K562 (cell line): ENCODE measurements around the gene PAQR4. TPM values are rescaled to one million over a fixed set of nuclear protein-coding genes. Genes with fewer than 3 reads are reported as not detected.
A peak's percentile ranks its signal among the peaks of the same experiment; 100 is the strongest.

ENCODE experiments used
- ARHGAP35 ChIP-seq: fragments of 450-650 bp; IDR thresholded peaks from 2 replicates; pipeline ENCODE4 v1.6.1; 2018; ENCODE audit not compliant: partially characterized antibody
- CHD2 ChIP-seq: IDR thresholded peaks from 2 replicates; pipeline ENCODE4 v1.6.1; 2011; ENCODE audit warnings: low read depth, low read length
- CTCF ChIP-seq, 3 experiments: IDR thresholded peaks in 2 of 3; conservative IDR thresholded peaks in 1 of 3; 2 replicates each; pipeline ENCODE4 v1.5.1; 2011 to 2012; ENCODE audit warnings: low read length in 3 of 3, mild to moderate bottlenecking in 3 of 3, control low read depth in 2 of 3, improper control_type of control experiment in 1 of 3, inconsistent platforms in 1 of 3, low read depth in 1 of 3, mixed read lengths in 1 of 3, moderate library complexity in 1 of 3; ENCODE audit not compliant: insufficient read depth in 2 of 3
- ESRRB ChIP-seq: fragments of 250-450 bp; sonication (Bioruptor Pico); IDR thresholded peaks from 2 replicates; pipeline ENCODE4 v1.5.0; 2020; ENCODE audit warnings: mild to moderate bottlenecking, moderate library complexity, borderline replicate concordance
- HSF4 ChIP-seq: fragments of 250-450 bp; sonication (Bioruptor Pico); IDR thresholded peaks from 2 replicates; pipeline ENCODE4 v2.1.2; 2022; ENCODE audit warnings: mild to moderate bottlenecking, moderate library complexity, borderline replicate concordance
- PPARD ChIP-seq: fragments of 250-450 bp; sonication (Bioruptor Pico); IDR thresholded peaks from 2 replicates; pipeline ENCODE4 v1.8.0; 2022; ENCODE audit warnings: inconsistent platforms, mild to moderate bottlenecking, moderate library complexity
- RBBP5 ChIP-seq: fragments of 200-600 bp; sonication (generic); IDR thresholded peaks from 2 replicates; pipeline ENCODE4 v1.6.1; 2012; ENCODE audit warnings: borderline replicate concordance, mild to moderate bottlenecking, low read length, control low read depth, inconsistent platforms; ENCODE audit not compliant: insufficient read depth, poor library complexity, severe bottlenecking
- RBM34 ChIP-seq: fragments of 200-400 bp; formaldehyde crosslinking; IDR thresholded peaks from 2 replicates; pipeline ENCODE4 v1.6.1; 2018; ENCODE audit warnings: low read length, borderline replicate concordance; ENCODE audit not compliant: insufficient read depth
- RHOXF2B ChIP-seq: fragments of 250-450 bp; sonication (Bioruptor Pico); conservative IDR thresholded peaks from 2 replicates; pipeline ENCODE4 v1.5.1; 2021
- TAL1 ChIP-seq: fragments of 450-650 bp; IDR thresholded peaks from 2 replicates; pipeline ENCODE4 v1.6.1; 2016; ENCODE audit warnings: mild to moderate bottlenecking
- THRAP3 ChIP-seq: fragments of 450-650 bp; IDR thresholded peaks from 2 replicates; pipeline ENCODE4 v1.6.1; 2016; ENCODE audit warnings: mild to moderate bottlenecking, inconsistent platforms, borderline replicate concordance
- USF2 ChIP-seq: sonication (generic); formaldehyde crosslinking; IDR thresholded peaks from 2 replicates; pipeline ENCODE4 v1.5.0; 2020; ENCODE audit warnings: missing genetic modification reagents
- ZBTB1 ChIP-seq: sonication (generic); formaldehyde crosslinking; IDR thresholded peaks from 2 replicates; pipeline ENCODE4 v1.8.1; 2023; ENCODE audit warnings: missing genetic modification reagents, low read depth, mild to moderate bottlenecking, borderline replicate concordance
- ZNF175 ChIP-seq: fragments of 200-800 bp; sonication (Bioruptor generic); IDR thresholded peaks from 2 replicates; pipeline ENCODE4 v1.6.1; 2016; ENCODE audit warnings: low read depth, mild to moderate bottlenecking, missing genetic modification characterization, missing compliant biosample characterization
- ZNF263 ChIP-seq: sonication (generic); formaldehyde crosslinking; IDR thresholded peaks from 2 replicates; pipeline ENCODE4 v1.8.0; 2022; ENCODE audit warnings: mild to moderate bottlenecking, missing genetic modification reagents, borderline replicate concordance
- ZNF589 ChIP-seq: fragments of 200-800 bp; sonication (Bioruptor generic); IDR thresholded peaks from 2 replicates; pipeline ENCODE4 v1.6.1; 2016; ENCODE audit warnings: low read depth, missing genetic modification characterization, missing compliant biosample characterization
- polyA plus RNA-seq, 8 experiments: library from polyadenylated mRNA; depleted of rRNA in 4 of 8; stranded (reverse) in 5 of 8; unstranded in 3 of 8; fragments of >200 nt; fragmentation: Nextera tagmentation in 2 of 8; fragmentation: Illumina TruSeq in 1 of 8; extraction: Ambion mirVana in 2 of 8; extraction: Trizol in 1 of 8; gene quantifications; 2 replicates each; pipeline versions ENCODE4 v1.2.1 to v1.2.3, GENCODE V29; 2011 to 2014; ENCODE audit warnings: inconsistent platforms in 1 of 8, missing spikeins in 1 of 8
- total RNA-seq, 7 experiments: library from RNA; depleted of rRNA in 6 of 7; stranded (reverse); fragments of >200 nt in 6 of 7; fragmentation: Illumina TruSeq in 2 of 7; extraction: Trizol in 2 of 7; gene quantifications; 2 replicates each; pipeline versions ENCODE4 v1.2.1 to v1.2.3, GENCODE V29; 2011 to 2021; ENCODE audit warnings: low replicate concordance in 1 of 7
- TF ChIP-seq, protein P1 (sequence below): IDR thresholded peaks from 3 replicates; pipeline ENCODE4 v1.6.1; 2011; ENCODE audit warnings: borderline replicate concordance, mild to moderate bottlenecking, moderate library complexity; ENCODE audit not compliant: insufficient read length; ENCODE audit errors: extremely low read depth
- TF ChIP-seq, protein P2 (sequence below): sonication (generic); IDR thresholded peaks from 2 replicates; pipeline ENCODE4 v1.6.1; 2016
- TF ChIP-seq, protein P3 (sequence below): sonication (generic); formaldehyde crosslinking; IDR thresholded peaks from 2 replicates; pipeline ENCODE4 v1.8.0; 2022; ENCODE audit warnings: mild to moderate bottlenecking, missing genetic modification reagents

PAQR4 gene
- total and polyA plus RNA-seq, 9 of the 15 experiments (the other 6 are each of a cell fraction or from before 2014, with no cell fraction given), result 0.62 to 40.4 (median 19.5) TPM

GRCh38 chr16:3020247-3020603 is 51.1 kb downstream of the PAQR4 start, which contains the start of gene TNFRSF12A (continued):
- TF ChIP-seq USF2 (CRISPR knock-in tag), result no peak; the same call in none of the 2 replicates
- TF ChIP-seq ZNF589, result no peak
- TF ChIP-seq PPARD (CRISPR knock-in tag), result no peak
- no peak for TF ChIP-seq THRAP3
- no peak for TF ChIP-seq HSF4 (CRISPR knock-in tag)
- TF ChIP-seq RHOXF2B (CRISPR knock-in tag), result no peak
- TF ChIP-seq, protein P1, sequence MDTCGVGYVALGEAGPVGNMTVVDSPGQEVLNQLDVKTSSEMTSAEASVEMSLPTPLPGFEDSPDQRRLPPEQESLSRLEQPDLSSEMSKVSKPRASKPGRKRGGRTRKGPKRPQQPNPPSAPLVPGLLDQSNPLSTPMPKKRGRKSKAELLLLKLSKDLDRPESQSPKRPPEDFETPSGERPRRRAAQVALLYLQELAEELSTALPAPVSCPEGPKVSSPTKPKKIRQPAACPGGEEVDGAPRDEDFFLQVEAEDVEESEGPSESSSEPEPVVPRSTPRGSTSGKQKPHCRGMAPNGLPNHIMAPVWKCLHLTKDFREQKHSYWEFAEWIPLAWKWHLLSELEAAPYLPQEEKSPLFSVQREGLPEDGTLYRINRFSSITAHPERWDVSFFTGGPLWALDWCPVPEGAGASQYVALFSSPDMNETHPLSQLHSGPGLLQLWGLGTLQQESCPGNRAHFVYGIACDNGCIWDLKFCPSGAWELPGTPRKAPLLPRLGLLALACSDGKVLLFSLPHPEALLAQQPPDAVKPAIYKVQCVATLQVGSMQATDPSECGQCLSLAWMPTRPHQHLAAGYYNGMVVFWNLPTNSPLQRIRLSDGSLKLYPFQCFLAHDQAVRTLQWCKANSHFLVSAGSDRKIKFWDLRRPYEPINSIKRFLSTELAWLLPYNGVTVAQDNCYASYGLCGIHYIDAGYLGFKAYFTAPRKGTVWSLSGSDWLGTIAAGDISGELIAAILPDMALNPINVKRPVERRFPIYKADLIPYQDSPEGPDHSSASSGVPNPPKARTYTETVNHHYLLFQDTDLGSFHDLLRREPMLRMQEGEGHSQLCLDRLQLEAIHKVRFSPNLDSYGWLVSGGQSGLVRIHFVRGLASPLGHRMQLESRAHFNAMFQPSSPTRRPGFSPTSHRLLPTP, result no peak
- no peak for TF ChIP-seq RBM34
- TF ChIP-seq CTCF (IDR thresholded peaks at IDR 0.05 in 2 of 3, conservative IDR thresholded peaks at IDR 0.05 in 1 of 3; ENCODE audit: insufficient read depth in 2 of 3, low read depth in 1 of 3, low read length in 3 of 3), result peak in 1 of 3 experiments; percentile 29; a peak in 1 of 6 replicates
- peak; percentile 32; the same call in 1 of the 2 replicates for TF ChIP-seq ZNF263 (CRISPR knock-in tag)
- TF ChIP-seq ESRRB, result no peak
- TF ChIP-seq ZBTB1 (CRISPR knock-in tag), result peak; percentile 6; the same call in 1 of the 2 replicates
- TF ChIP-seq RBBP5, result peak; percentile 71
- TF ChIP-seq CHD2, result 0 out of 2 replicates have a peak, but pooled peaks have one; percentile 2
- TF ChIP-seq ARHGAP35, result no peak
- TF ChIP-seq, protein P2, sequence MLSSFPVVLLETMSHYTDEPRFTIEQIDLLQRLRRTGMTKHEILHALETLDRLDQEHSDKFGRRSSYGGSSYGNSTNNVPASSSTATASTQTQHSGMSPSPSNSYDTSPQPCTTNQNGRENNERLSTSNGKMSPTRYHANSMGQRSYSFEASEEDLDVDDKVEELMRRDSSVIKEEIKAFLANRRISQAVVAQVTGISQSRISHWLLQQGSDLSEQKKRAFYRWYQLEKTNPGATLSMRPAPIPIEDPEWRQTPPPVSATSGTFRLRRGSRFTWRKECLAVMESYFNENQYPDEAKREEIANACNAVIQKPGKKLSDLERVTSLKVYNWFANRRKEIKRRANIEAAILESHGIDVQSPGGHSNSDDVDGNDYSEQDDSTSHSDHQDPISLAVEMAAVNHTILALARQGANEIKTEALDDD, result no peak
- no peak for TF ChIP-seq ZNF175 (CRISPR knock-in tag)
- TF ChIP-seq TAL1, result no peak
- TF ChIP-seq, protein P3, sequence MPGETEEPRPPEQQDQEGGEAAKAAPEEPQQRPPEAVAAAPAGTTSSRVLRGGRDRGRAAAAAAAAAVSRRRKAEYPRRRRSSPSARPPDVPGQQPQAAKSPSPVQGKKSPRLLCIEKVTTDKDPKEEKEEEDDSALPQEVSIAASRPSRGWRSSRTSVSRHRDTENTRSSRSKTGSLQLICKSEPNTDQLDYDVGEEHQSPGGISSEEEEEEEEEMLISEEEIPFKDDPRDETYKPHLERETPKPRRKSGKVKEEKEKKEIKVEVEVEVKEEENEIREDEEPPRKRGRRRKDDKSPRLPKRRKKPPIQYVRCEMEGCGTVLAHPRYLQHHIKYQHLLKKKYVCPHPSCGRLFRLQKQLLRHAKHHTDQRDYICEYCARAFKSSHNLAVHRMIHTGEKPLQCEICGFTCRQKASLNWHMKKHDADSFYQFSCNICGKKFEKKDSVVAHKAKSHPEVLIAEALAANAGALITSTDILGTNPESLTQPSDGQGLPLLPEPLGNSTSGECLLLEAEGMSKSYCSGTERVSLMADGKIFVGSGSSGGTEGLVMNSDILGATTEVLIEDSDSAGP, result no peak
